Activated CD8-positive, alpha-beta T cell treated with anti-CD3 and anti-CD28 coated beads for 36 hours (primary cell): ENCODE results near the gene OR52N2. TPM values are rescaled to one million over a fixed set of nuclear protein-coding genes. Genes with fewer than 3 reads are reported as not detected.

ENCODE experiments used
- ATAC-seq: fragments of 200-7000 bp; cut with Tn5 transposase; one replicate; pipeline ENCODE4 v1.10.0; 2021; ENCODE audit warnings: mild to moderate bottlenecking, moderate library complexity
- CTCF ChIA-PET: fragments of 350-600 bp; sonication (Branson Sonifier 250); formaldehyde crosslinking; loops from one replicate; lab custom pipeline; 2021; ENCODE audit warnings: antibody characterized with exemption; lab: Charles Lee
- POLR2A ChIA-PET: fragments of 350-600 bp; sonication (Branson Sonifier 250); formaldehyde crosslinking; loops from one replicate; lab custom pipeline; 2021; ENCODE audit warnings: antibody characterized with exemption; lab: Charles Lee
- DNase-seq: peaks from one replicate; pipeline ENCODE4 v3.0.0-alpha.2; 2020
- H3K27ac Mint-ChIP-seq: one replicate; pipeline ENCODE4 v1.8.0; 2021; ENCODE audit warnings: mild to moderate bottlenecking, mixed read lengths
- H3K27me3 Mint-ChIP-seq: one replicate; pipeline ENCODE4 v1.8.0; 2021; ENCODE audit warnings: mixed read lengths
- H3K36me3 Mint-ChIP-seq: one replicate; pipeline ENCODE4 v1.8.0; 2021; ENCODE audit warnings: low read depth, mixed read lengths
- H3K4me1 Mint-ChIP-seq: one replicate; pipeline ENCODE4 v1.8.0; 2021; ENCODE audit warnings: low read depth, mixed read lengths
- H3K4me3 Mint-ChIP-seq: one replicate; pipeline ENCODE4 v1.8.0; 2021; ENCODE audit warnings: mild to moderate bottlenecking, moderate library complexity, mixed read lengths
- H3K9me3 Mint-ChIP-seq: one replicate; pipeline ENCODE4 v1.8.0; 2021; ENCODE audit warnings: mixed read lengths
- CTCF ChIP-seq: fragments of 200-600 bp; IDR thresholded peaks from one replicate; pipeline ENCODE4 v1.8.0; 2022; ENCODE audit warnings: antibody characterized with exemption, mild to moderate bottlenecking
- intact Hi-C: fragments of 100-400 bp; cut with micrococcal nuclease; formaldehyde crosslinking; loops from one replicate; pipeline ENCODE4 v1.10.0; 2022
- total RNA-seq, 2 experiments: library from RNA; stranded (reverse); gene quantifications; one replicate each; pipeline ENCODE4 v1.2.3, GENCODE V29; 2021

The OR52N2 gene
- total RNA-seq, 2 experiments from 2014 or later = not detected

- intact Hi-C loops = no loop called here
- peaks cover 16% of the 10 kb centered on the region for H3K27me3 Mint-ChIP-seq
- H3K27ac Mint-ChIP-seq = no peak overlapping the region
- DNase-seq (no peak), ATAC-seq (no peak)
- H3K4me3 Mint-ChIP-seq = no peak overlapping the region
- POLR2A ChIA-PET = no interaction called here
- no peaks in the 10 kb centered on the region for H3K36me3 Mint-ChIP-seq
- CTCF ChIA-PET = no interaction called here
- peaks cover 6% of the 10 kb centered on the region for H3K9me3 Mint-ChIP-seq
- no peak for TF ChIP-seq CTCF
- no peaks in the 10 kb centered on the region for H3K4me1 Mint-ChIP-seq
These were observed 57.1 kb downstream of the OR52N2 start for GRCh38 chr11:5865826-5866225.

Other genes with a start within 250 kb of the OR52N2 start
- gene OR52B6, start 228.0 kb upstream of the OR52N2 start, total RNA-seq = not detected
- under 1 TPM; 0.32 to 0.47 TPM for gene TRIM6, start 212.3 kb upstream of the OR52N2 start, total RNA-seq
- gene TRIM34, start 183.9 kb upstream of the OR52N2 start, total RNA-seq = 1 to 10 TPM; 8.5 to 9.3 TPM
- 10 to 100 TPM; 21.5 TPM for gene TRIM5, start 123.8 kb upstream of the OR52N2 start, total RNA-seq
- gene TRIM22, start 119.1 kb upstream of the OR52N2 start, total RNA-seq = 100 to 1,000 TPM; 138 to 149 TPM
- gene OR56B1, start 72.5 kb upstream of the OR52N2 start, total RNA-seq = under 1 TPM in 1 of 2 experiments, not detected in 1; 0.25 TPM
- 1 to 10 TPM in 1 of 2 experiments, under 1 TPM in 1; 0.47 to 1.1 TPM for gene OR52N4, start 54.7 kb upstream of the OR52N2 start, total RNA-seq
- not detected for gene OR52N5, start 25.6 kb upstream of the OR52N2 start, total RNA-seq
- gene OR52N1, start 17.7 kb upstream of the OR52N2 start, total RNA-seq = not detected
- not detected for gene OR52E6, start 33.0 kb downstream of the OR52N2 start, total RNA-seq
- not detected for gene OR52E8, start 48.8 kb downstream of the OR52N2 start, total RNA-seq
- gene OR52E4, start 71.7 kb downstream of the OR52N2 start, total RNA-seq = not detected
- gene OR52E5, start 84.3 kb downstream of the OR52N2 start, total RNA-seq = not detected
- not detected for gene OR56A3, start 133.3 kb downstream of the OR52N2 start, total RNA-seq
- not detected for gene OR56A5, start 159.6 kb downstream of the OR52N2 start, total RNA-seq
- not detected for gene OR52L1, start 178.1 kb downstream of the OR52N2 start, total RNA-seq
- not detected for gene OR56A4, start 198.0 kb downstream of the OR52N2 start, total RNA-seq
- not detected for gene OR56A1, start 221.8 kb downstream of the OR52N2 start, total RNA-seq